Lung microvascular endothelial cell (primary cell): ENCODE data around the gene TPSB2. TPM values are rescaled to one million over a fixed set of nuclear protein-coding genes. Genes with fewer than 3 reads are reported as not detected.
"Not testable (repeated sequence)": the region's sequence is repeated elsewhere in the genome, so short reads cannot be mapped to it uniquely, and the experiment has no call there.

Experiments
- DNase-seq, 2 donors: peaks; one replicate each; pipeline versions ENCODE4 v3.0.0 to v3.0.0-alpha.2; 2010; ENCODE audit warnings: low read depth in 2 of 2
- total RNA-seq: library from RNA; depleted of rRNA; stranded (reverse); fragments of >200 nt; gene quantifications from 2 replicates; pipeline ENCODE4 v1.2.1, GENCODE V29; 2014

The TPSB2 gene
- total RNA-seq, 1 donor from 2014 or later = not detected

DNA sequence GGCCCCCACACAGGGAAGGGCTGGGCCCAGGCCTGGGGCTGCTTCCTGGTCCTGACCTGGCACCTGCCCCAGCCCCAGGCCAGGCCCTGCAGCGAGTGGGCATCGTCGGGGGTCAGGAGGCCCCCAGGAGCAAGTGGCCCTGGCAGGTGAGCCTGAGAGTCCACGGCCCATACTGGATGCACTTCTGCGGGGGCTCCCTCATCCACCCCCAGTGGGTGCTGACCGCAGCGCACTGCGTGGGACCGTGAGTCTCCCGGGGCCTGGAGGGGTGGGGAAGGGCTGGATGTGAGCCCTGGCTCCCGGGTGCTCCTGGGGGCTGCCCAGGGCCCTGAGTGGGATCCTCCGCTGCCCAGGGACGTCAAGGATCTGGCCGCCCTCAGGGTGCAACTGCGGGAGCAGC, 11.1 kb upstream of the TPSB2 start:
- DNase-seq = not testable (repeated sequence)

DNA sequence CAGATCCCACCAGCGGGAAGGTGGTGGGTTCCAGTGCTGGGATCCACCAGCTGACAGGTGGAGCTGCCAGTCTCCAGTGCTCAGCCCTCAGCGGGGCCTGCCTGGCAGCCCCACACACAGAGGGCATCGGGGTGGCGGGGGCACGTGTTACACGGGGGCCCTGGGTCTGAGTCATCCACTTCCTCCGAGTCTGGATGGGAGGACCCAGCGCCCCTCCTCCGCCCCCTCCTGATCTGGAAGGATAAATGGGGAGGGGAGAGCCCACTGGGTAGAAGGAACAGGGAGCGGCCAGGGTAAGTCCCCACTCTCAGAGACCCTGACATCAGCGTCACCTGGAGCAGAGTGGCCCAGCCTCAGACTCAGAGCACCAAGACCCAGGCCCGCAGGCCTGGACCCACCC, 10.5 kb upstream of the TPSB2 start, which contains the start of gene TPSAB1:
TSS of gene TPSAB1 (plus strand) at position 270 of the 400 bp plus-strand sequence. CDS start 234 bp downstream, outside the sequence.
- not testable (repeated sequence) for DNase-seq

DNA sequence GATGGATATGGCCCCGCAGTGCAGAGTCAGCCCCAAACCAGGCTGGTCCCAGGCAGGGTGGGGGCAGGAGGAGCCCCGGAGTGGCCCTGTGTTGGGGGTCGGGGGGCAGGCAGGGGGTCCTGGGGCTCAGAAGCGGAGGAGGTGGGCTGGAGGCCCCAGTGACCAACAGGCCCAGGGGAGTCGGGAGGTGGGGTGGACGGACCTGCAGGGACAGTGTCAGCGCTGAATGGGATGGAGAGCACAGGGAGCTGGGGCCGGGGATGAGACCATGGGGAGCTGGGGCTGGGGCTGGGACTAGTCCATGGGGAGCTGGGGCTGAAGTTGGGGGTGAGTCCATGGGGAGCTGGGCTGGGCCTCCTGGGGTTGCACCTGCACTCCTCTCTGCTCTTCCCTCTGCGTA, 9.6 kb upstream of the TPSB2 start:
- not testable (repeated sequence) for DNase-seq

DNA sequence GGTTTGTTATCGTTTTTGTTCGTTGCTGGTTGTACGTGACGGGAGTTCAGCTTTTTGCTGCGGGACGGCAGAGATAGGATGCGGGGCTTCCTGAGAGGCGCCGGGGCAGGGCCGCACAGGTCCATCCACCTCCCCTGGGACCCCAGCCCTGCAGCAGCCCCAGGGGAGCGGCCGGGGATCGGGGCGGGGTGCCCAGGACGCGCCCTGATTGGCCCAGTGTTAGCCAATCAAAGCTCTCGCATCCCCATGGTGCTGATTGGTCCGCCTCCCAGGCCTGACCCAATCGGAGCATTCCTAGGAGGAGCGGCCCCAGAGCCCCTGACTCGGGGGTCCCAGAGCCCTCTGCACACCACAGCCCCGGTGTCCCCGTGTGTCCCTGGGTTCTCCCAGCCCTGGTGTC, 8.9 kb upstream of the TPSB2 start:
- DNase-seq = not testable (repeated sequence)

DNA sequence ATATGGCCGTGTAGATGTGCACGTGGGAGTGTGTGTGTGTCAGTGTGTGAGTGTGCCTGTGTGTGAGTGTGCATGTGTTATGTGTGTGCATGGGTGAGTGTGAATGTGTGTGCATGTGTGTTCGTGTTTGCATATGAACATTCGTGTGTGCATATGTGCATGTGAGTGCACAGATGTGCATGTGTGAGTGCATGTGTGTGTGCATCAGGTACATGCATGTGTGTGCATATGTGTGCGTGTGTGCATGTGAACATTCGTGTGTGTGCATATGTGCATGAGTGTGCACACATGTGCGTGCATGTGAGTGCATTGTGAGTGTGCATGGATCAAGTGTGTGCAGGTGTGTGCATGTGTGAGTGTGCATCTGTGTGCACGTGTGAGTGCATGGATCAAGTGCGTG, 8.0 kb upstream of the TPSB2 start:
- no peak for DNase-seq

DNA sequence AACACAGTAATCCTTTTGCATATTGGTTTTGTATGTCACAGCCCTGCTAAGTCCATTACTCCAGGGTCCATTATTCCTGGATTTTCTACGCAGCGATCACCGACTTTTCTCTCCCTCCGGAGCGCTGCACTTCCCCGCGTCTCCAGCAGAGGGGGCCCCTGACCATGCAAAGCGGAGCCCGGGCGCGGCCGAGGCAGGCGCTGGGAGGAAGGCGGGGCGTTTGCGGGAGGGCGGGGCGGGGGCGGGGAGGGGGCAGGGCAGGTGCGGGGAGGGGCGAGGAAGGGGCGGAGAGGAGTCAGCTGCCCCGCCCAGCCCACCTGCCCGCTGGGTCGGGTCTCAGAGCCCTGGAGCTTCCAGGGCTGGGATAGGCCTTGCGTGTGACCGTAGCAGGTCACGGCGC, 6.7 kb upstream of the TPSB2 start:
- not testable (repeated sequence) for DNase-seq

DNA sequence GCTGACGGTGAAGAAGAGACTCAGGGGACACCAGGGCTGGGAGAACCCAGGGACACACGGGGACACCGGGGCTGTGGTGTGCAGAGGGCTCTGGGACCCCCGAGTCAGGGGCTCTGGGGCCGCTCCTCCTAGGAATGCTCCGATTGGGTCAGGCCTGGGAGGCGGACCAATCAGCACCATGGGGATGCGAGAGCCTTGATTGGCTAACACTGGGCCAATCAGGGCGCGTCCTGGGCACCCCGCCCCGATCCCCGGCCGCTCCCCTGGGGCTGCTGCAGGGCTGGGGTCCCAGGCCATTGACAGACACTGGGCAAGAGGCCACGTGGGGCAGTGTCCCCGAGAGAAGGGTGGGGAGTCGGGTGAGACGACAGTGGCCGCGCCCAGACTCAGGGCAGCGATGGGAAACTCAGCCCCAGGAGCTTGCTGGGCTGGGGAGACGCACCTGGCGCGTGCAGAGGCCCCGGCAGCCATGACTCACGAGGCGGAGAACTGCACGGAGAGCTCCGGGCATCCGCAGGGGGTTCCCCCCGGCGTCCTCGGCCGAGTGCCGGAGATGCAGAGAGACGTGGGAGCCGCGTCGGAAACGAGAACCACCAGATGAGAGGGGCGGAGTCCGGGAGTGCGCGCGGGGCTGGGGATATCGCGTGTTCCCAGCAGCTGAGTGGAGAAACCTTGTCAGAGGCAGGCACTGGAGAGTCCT, 2.2 kb upstream of the TPSB2 start:
- DNase-seq = not testable (repeated sequence)

DNA sequence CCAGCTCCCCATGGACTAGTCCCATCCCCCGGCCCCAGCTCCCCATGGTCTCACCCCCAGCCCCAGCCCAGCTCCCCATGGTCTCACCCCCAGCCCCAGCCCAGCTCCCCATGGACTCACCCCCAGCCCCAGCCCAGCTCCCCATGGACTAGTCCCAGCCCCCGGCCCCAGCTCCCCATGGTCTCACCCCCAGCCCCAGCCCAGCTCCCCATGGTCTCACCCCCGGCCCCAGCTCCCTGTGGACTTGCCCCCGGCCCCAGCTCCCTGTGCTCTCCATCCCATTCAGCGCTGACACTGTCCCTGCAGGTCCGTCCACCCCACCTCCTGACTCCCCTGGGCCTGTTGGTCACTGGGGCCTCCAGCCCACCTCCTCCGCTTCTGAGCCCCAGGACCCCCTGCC, 1.3 kb upstream of the TPSB2 start:
- not testable (repeated sequence) for DNase-seq

DNA sequence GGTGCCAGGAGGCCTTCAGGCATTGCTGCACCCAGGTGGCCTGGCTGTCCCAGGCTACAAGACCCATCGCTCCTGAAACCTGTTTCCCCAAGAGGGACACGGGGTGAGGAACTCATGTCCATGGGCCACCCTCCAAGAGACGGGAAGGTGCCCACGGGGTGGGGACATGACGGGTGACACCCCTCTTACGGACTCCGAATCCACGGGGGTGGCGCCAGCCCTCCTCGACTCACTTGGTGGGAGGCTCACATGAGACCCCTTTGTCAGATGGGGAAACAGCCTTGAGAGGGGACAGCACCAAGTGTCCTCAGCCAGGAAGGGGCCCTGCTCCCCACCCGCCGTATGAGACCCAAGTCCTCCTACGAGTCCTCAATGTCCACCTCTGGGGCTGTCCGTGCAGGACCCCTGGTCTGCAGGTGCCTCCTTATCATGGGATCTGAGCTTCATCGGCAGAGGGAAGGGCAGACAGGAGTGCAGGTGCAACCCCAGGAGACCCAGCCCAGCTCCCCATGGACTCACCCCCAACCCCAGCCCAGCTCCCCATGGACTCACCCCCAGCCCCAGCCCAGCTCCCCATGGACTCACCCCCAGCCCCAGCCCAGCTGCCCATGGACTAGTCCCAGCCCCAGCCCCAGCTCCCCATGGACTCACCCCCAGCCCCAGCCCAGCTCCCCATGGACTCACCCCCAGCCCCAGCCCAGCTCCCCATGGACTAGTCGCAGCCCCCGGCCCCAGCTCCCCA, 658 bp upstream of the TPSB2 start:
- not testable (repeated sequence) for DNase-seq

DNA sequence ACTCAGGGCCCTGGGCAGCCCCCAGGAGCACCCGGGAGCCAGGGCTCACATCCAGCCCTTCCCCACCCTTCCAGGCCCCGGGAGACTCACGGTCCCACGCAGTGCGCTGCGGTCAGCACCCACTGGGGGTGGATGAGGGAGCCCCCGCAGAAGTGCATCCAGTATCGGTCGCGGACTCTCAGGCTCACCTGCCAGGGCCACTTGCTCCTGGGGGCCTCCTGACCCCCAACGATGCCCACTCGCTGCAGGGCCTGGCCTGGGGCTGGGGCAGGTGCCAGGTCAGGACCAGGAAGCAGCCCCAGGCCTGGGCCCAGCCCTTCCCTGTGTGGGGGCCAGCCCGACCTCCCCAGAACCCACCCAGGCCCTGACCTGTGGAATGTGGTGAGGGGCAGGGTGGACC, 508 bp downstream of the TPSB2 start:
- DNase-seq = not testable (repeated sequence)

DNA sequence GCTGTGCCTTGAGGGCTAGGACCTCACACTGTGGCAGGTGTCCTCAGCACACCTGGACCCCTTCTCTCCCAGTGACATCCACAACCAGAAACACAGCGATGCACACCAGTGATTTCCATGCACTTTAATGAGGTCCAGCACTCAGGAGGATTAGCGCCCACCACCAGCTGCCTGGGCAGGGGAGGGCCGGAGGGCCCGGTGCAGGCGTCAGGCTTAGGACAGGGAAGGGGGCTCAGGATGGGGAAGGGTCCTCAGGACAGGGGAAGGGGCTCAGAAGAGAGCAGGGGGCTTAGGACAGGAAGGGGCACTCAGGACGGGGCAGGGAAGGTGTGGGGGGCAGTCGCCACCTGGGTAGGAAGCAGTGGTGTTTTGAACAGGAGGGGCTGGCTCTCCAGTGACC, 1.8 kb downstream of the TPSB2 start:
- not testable (repeated sequence) for DNase-seq

DNA sequence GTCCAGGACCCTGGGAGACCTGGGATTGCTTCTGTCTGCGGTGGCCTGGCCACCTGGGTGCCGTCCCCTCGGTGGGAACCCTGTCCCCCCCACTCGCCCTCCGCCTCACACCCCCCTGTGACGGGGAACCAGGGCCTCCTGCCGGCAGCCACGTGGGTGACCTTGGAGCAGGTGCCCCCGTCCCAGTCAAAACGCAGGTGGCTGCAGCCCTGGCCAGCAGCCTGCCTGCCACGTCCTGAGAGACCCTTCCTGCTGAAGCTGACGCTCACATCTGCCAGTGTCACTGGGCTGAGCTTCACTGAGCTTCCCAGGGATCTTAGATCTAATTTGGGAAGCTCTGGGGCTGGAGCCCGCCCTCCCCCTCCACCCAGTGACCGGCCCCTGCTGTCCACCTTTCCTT, 3.3 kb downstream of the TPSB2 start:
- DNase-seq = not testable (repeated sequence)

DNA sequence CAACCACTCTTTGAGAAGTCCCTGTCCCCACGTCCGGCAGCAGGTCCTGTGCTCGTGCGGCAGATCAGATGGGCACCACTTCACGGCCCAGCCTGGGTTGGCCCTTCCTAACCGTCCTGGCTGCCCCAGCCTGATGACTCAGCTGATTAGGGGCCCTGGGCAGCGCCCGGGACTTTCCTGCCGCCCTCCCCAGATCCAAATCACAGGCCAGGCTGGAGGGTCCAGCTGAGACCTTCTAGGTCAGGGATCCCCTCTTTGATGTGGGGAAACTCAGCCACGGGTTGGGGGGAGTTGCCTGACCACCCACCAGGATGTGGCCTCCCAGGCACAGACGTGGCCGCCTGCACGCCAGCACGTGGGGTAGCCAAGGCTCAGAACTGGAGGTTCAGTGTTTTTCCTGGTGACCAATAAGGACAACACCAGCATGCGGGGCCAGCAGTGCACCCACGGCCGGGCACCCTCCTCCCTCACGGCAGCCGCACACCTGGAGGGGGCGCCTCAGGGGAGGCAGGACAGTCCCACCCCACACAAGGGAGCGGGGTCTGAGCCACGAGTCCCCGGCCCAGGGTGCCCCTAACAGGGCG, 4.2 kb downstream of the TPSB2 start:
- not testable (repeated sequence) for DNase-seq

DNA sequence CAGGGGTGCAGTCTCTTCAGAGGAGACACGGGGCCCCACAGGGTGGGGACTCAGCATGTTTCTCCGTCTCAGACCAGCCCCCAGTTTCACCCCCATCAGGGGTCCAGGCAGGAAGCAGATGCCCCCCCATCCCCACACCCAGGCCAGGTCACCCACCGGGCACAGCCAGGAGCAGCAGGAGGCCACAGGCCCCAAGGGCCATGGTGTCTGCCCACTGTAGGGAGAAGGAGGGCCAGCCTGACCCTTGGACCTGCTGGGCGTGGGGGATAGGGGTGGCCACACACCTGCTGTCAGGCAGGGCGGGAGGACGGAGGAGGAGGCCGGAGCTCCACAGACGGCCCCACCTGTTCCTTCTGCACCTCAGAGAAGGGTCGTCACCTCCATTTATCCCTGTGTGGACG, 4.9 kb downstream of the TPSB2 start, which contains the start of gene TPSG1:
TSS of gene TPSG1 (minus strand) at position 218 of the 401 bp plus-strand sequence. CDS start at position 202, 16 bp downstream.
- no peak for DNase-seq

DNA sequence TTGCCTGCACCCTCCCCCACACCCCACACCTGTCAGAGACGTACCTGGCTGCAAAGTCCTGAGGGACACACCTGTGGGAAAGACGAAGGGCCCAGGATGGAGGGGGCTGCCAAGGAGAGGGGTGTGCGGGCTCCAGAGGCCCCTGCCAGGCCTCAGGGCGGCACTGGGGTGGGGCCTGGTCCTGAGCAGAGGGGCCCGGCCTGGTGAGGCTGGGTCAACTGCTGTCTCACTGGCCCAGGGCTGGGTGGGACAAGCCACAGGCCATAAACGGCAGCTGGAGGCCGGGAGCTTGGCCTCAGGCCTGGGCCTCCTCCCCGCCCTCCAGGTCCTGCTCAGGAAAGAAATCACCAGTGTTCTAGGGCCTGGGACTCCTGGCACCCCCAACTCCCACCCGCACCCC, 5.4 kb downstream of the TPSB2 start:
- no peak for DNase-seq

DNA sequence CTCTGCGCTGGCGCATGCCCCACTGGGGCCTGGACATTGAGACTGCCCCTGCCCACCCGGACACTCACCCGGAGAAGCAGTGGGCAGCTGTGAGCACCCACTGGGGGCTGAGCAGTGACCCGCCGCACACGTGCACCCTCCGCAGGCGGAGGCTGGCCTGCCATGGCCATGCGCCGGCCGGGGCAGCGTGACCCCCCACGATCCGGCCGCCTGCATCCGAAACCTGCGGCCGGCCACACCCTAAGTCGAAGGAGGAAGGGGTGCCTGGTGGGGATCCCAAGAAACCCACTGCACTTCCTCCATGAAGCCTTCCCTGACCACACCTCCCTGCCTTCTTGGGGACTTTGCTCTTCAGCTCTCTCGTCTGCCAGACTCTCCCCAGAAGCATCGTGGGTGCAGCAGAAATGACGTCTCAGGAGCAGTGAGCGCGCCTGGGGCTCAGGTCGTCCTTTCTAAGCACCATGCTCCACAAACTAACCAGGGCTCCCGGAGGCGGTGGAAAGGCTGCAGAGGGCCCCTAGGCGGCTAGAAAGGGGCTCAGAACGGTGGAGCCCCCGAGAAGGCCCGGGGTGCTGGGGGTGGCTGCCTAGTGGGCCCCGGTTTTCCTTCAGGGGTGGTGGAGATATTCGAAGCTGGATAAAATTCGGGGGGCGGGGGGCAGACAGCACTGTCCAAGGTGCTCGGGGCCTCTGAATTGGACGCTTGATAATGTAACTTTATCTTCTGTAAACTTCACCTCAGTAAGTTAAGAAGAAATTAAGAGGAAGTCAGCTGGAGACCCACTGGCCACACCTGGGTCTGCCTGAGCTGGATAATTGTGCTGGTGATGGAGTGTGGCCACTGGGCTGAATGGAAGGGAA, 6.4 kb downstream of the TPSB2 start:
- DNase-seq = no peak

DNA sequence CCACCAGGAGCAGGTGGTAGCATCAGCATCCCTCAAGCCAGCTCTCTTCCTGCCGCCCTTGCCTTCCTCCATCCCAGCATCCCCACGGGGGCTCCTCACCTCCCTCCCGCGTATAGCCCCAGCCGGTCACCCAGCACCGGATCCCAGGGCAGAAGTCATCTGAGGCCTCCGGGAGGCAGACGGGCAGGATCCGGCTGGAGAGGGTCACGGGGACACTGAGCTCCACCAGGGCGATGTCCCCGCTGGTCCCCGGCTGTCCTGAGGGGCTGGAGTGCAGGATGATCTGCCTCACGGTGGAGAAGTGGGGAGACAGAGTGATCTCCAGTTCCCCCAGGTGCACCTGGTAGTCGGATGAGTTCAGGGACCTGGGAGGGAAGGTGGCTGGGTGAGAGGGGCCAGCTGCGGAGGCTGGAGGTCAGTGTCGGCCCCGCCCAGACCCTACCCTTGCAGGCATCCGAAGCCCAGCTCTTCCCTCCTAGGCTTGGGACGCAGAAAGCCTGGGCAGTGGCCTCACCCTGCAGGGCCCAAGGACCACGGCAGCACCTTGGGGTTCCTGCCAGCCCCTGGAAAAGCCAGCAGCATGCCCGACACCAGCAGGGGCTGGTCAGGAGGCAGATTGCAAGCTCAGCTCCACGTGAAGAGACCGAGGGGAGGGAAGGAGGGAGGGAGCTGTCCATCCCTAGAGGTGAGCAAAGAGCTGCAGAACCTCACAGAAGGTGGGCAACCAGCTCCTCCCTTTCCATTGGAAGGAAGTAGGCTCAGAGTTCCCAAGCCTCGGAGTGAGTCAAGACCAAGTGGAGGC, 7.2 kb downstream of the TPSB2 start:
- no peak for DNase-seq

DNA sequence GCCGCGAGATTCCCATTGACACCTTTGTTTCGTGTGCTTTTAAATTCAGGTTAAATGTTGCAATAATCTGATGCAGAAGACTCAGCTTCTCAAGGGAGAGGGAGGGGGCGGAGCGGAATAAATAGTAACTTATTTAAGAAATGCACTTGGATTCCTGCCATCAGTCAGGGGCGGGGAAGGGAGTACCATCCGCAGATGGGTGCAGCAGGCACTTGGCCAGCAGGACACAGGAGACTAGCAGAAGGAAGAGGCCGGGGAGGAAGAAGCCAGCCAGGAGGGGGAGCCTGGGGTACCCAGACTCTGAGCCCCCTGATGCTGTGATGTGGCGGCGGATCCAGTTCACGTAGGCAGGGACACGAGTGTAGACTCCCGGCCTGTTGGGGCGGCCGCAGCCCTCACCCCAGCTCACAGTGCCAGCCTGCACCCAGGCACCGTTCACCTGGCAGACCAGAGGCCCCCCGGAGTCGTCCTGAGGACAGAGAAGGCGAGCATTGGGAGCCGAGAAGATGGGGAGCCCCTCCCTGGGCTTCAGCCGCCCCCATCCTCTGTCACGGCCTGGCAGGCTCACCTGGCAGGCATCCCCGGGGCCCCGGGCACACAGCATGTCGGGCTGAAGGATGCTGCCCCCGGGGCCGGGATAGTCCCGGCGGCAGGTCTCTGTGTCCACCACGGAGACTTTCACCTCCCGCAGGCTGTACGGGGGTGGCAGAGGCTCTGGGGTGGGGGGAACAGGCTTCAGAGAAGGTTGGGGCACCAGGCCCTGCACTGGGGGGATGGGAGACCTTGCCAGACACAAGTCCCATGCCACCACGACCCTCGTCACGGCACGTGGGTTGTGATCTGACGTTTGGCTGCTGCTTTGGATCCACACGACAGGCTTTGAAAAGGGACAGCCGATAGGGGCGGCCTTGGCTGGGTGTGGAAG, 8.1 kb downstream of the TPSB2 start:
- DNase-seq = no peak

DNA sequence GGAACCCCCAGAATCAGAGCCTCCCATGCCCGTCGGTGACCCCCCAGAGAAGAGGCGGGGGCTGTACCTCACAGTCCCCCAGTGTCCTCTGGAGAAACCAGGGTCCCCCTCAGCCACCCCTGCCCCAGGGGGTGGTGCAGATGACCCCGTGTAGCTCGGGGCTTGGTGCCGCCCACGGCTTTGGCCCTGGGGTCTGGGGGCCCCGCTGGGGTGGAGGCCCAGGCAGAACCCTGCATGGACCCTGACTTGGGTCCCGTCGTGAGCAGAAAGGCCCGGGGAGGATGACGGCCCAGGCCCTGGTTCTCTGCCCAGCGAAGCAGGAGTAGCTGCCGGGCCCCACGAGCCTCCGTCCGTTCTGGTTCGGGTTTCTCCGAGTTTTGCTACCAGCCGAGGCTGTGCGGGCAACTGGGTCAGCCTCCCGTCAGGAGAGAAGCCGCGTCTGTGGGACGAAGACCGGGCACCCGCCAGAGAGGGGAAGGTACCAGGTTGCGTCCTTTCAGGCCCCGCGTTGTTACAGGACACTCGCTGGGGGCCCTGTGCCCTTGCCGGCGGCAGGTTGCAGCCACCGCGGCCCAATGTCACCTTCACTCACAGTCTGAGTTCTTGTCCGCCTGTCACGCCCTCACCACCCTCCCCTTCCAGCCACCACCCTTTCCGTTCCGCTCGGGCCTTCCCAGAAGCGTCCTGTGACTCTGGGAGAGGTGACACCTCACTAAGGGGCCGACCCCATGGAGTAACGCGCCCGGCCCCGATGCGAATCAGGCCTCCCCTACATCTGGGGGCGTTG, 8.9 kb downstream of the TPSB2 start:
- DNase-seq = no peak
